SU-DHL-6 (cell line): ENCODE measurements around the gene GFOD1.

Source experiments
- CTCF ChIP-seq: fragments of 200-600 bp; sonication (generic); IDR thresholded peaks from one replicate; pipeline ENCODE4 v1.5.1; 2017; ENCODE audit warnings: antibody characterized with exemption, mild to moderate bottlenecking, low read length, moderate library complexity; ENCODE audit not compliant: insufficient read depth, poor library complexity, severe bottlenecking
- EZH2phosphoT487 ChIP-seq: fragments of 200-600 bp; sonication (generic), shearing (Covaris generic); conservative IDR thresholded peaks from 2 replicates; pipeline ENCODE4 v1.6.1; 2018; ENCODE audit warnings: mild to moderate bottlenecking, antibody characterized with exemption, low read length, moderate library complexity, mixed read lengths

- no peak for TF ChIP-seq CTCF
- TF ChIP-seq EZH2phosphoT487 = no peak
Measured at GRCh38 chr6:13444604-13445003, 42.8 kb downstream of the GFOD1 start.
